Upper lobe of left lung (tissue), 4 donors: ENCODE data around the gene HEATR5A.

Experiments
- CTCF ChIP-seq, 6 experiments: fragments of 450-650 bp in 4 of 6; fragments of 200-600 bp in 2 of 6; sonication (generic) in 2 of 6; IDR thresholded peaks; one replicate each; pipeline ENCODE4 v1.5.1; 2016 to 2019; ENCODE audit warnings: antibody characterized with exemption in 6 of 6
- POLR2A ChIP-seq, 4 donors: fragments of 450-650 bp; IDR thresholded peaks; one replicate each; pipeline ENCODE4 v1.5.1; 2016 to 2017; ENCODE audit warnings: antibody characterized with exemption in 4 of 4, mild to moderate bottlenecking in 2 of 4

GRCh38 chr14:31389946-31390345 is 30.4 kb downstream of the HEATR5A start:
- TF ChIP-seq CTCF (IDR thresholded peaks at IDR 0.05) (no peak), POLR2A (IDR thresholded peaks at IDR 0.05) (no peak)
